GM12878 (cell line): ENCODE measurements around the gene TMEM35A.

Source experiments
- FOXM1 ChIP-seq: IDR thresholded peaks from 2 replicates; pipeline ENCODE4 v1.6.1; 2012; ENCODE audit warnings: low read depth, mild to moderate bottlenecking, inconsistent platforms, low read length, moderate library complexity
- NRF1 ChIP-seq: conservative IDR thresholded peaks from 2 replicates; pipeline ENCODE4 v1.6.1; 2011; ENCODE audit warnings: mild to moderate bottlenecking, low read depth, low read length, improper control_type of control experiment
- POLR2A ChIP-seq: IDR thresholded peaks from 2 replicates; pipeline ENCODE4 v1.6.1; 2011; ENCODE audit warnings: low read depth, mild to moderate bottlenecking, low read length
- POLR2AphosphoS2 ChIP-seq: IDR thresholded peaks from 2 replicates; pipeline ENCODE4 v1.6.1; 2011; ENCODE audit warnings: low read depth, mild to moderate bottlenecking, low read length, improper control_type of control experiment, moderate library complexity
- TAF1 ChIP-seq: IDR thresholded peaks from 2 replicates; pipeline ENCODE4 v1.6.1; 2011; ENCODE audit warnings: mild to moderate bottlenecking, low read depth, low read length, borderline replicate concordance
- TF ChIP-seq, protein P1 (sequence below): IDR thresholded peaks from 2 replicates; pipeline ENCODE4 v1.6.1; 2012; ENCODE audit warnings: mild to moderate bottlenecking, low read depth, low read length
- TF ChIP-seq, protein P2 (sequence below), 3 experiments: IDR thresholded peaks in 2 of 3; conservative IDR thresholded peaks in 1 of 3; 2 replicates each; pipeline ENCODE4 v1.5.1; 2011; ENCODE audit warnings: low read depth in 3 of 3, low read length in 3 of 3, mild to moderate bottlenecking in 3 of 3, control low read depth in 2 of 3, moderate library complexity in 2 of 3, inconsistent platforms in 1 of 3, mixed read lengths in 1 of 3; ENCODE audit not compliant: control insufficient read depth in 2 of 3, insufficient read depth in 1 of 3; ENCODE audit errors: extremely low read depth in 1 of 3
- TF ChIP-seq, protein P3 (sequence below): fragments of 450-650 bp; IDR thresholded peaks from 2 replicates; pipeline ENCODE4 v1.6.1; 2018; ENCODE audit warnings: borderline replicate concordance, mild to moderate bottlenecking; ENCODE audit not compliant: partially characterized antibody
- TF ChIP-seq, protein P4 (sequence below): IDR thresholded peaks from 2 replicates; pipeline ENCODE4 v1.6.1; 2011; ENCODE audit warnings: borderline replicate concordance, low read depth, mild to moderate bottlenecking, moderate library complexity, low read length; ENCODE audit not compliant: insufficient read depth, poor library complexity, severe bottlenecking

DNA sequence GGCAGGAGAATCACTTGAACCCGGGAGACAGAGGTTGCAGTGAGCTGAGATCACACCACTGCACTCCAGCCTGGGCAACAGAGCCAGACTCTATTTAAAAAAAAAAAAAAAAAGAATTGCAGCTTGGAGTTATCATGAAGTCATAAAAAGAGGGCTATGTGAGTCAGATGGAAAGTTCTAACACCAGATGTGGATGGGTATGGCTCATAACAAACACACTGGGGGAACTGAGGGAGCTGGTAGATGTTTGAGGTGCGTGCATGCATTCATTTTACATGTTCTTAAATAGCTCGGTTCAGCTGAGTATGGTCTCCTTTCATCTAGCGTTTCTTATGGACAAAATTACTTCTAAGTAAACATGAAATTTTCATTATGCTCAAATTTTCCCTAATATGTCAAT, 38.5 kb upstream of the TMEM35A start:
- no peak for TF ChIP-seq POLR2A
- TF ChIP-seq, protein P1, sequence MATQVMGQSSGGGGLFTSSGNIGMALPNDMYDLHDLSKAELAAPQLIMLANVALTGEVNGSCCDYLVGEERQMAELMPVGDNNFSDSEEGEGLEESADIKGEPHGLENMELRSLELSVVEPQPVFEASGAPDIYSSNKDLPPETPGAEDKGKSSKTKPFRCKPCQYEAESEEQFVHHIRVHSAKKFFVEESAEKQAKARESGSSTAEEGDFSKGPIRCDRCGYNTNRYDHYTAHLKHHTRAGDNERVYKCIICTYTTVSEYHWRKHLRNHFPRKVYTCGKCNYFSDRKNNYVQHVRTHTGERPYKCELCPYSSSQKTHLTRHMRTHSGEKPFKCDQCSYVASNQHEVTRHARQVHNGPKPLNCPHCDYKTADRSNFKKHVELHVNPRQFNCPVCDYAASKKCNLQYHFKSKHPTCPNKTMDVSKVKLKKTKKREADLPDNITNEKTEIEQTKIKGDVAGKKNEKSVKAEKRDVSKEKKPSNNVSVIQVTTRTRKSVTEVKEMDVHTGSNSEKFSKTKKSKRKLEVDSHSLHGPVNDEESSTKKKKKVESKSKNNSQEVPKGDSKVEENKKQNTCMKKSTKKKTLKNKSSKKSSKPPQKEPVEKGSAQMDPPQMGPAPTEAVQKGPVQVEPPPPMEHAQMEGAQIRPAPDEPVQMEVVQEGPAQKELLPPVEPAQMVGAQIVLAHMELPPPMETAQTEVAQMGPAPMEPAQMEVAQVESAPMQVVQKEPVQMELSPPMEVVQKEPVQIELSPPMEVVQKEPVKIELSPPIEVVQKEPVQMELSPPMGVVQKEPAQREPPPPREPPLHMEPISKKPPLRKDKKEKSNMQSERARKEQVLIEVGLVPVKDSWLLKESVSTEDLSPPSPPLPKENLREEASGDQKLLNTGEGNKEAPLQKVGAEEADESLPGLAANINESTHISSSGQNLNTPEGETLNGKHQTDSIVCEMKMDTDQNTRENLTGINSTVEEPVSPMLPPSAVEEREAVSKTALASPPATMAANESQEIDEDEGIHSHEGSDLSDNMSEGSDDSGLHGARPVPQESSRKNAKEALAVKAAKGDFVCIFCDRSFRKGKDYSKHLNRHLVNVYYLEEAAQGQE: no peak
- TF ChIP-seq, protein P2, sequence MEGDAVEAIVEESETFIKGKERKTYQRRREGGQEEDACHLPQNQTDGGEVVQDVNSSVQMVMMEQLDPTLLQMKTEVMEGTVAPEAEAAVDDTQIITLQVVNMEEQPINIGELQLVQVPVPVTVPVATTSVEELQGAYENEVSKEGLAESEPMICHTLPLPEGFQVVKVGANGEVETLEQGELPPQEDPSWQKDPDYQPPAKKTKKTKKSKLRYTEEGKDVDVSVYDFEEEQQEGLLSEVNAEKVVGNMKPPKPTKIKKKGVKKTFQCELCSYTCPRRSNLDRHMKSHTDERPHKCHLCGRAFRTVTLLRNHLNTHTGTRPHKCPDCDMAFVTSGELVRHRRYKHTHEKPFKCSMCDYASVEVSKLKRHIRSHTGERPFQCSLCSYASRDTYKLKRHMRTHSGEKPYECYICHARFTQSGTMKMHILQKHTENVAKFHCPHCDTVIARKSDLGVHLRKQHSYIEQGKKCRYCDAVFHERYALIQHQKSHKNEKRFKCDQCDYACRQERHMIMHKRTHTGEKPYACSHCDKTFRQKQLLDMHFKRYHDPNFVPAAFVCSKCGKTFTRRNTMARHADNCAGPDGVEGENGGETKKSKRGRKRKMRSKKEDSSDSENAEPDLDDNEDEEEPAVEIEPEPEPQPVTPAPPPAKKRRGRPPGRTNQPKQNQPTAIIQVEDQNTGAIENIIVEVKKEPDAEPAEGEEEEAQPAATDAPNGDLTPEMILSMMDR (IDR thresholded peaks at IDR 0.05 in 2 of 3, conservative IDR thresholded peaks at IDR 0.05 in 1 of 3; ENCODE audit: control insufficient read depth in 2 of 3, extremely low read depth in 1 of 3, insufficient read depth in 1 of 3, low read depth in 3 of 3, low read length in 3 of 3): no peak
- no peak for TF ChIP-seq NRF1
- TF ChIP-seq FOXM1: no peak
- no peak for TF ChIP-seq POLR2AphosphoS2
- TF ChIP-seq TAF1: no peak
- TF ChIP-seq, protein P3, sequence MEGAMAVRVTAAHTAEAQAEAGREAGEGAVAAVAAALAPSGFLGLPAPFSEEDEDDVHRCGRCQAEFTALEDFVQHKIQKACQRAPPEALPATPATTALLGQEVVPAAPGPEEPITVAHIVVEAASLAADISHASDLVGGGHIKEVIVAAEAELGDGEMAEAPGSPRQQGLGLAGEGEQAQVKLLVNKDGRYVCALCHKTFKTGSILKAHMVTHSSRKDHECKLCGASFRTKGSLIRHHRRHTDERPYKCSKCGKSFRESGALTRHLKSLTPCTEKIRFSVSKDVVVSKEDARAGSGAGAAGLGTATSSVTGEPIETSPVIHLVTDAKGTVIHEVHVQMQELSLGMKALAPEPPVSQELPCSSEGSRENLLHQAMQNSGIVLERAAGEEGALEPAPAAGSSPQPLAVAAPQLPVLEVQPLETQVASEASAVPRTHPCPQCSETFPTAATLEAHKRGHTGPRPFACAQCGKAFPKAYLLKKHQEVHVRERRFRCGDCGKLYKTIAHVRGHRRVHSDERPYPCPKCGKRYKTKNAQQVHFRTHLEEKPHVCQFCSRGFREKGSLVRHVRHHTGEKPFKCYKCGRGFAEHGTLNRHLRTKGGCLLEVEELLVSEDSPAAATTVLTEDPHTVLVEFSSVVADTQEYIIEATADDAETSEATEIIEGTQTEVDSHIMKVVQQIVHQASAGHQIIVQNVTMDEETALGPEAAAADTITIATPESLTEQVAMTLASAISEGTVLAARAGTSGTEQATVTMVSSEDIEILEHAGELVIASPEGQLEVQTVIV: no peak
- TF ChIP-seq, protein P4, sequence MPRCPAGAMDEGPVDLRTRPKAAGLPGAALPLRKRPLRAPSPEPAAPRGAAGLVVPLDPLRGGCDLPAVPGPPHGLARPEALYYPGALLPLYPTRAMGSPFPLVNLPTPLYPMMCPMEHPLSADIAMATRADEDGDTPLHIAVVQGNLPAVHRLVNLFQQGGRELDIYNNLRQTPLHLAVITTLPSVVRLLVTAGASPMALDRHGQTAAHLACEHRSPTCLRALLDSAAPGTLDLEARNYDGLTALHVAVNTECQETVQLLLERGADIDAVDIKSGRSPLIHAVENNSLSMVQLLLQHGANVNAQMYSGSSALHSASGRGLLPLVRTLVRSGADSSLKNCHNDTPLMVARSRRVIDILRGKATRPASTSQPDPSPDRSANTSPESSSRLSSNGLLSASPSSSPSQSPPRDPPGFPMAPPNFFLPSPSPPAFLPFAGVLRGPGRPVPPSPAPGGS: no peak
